ENCODE results near the gene ARHGDIG.

Gene ARHGDIG

DNA sequence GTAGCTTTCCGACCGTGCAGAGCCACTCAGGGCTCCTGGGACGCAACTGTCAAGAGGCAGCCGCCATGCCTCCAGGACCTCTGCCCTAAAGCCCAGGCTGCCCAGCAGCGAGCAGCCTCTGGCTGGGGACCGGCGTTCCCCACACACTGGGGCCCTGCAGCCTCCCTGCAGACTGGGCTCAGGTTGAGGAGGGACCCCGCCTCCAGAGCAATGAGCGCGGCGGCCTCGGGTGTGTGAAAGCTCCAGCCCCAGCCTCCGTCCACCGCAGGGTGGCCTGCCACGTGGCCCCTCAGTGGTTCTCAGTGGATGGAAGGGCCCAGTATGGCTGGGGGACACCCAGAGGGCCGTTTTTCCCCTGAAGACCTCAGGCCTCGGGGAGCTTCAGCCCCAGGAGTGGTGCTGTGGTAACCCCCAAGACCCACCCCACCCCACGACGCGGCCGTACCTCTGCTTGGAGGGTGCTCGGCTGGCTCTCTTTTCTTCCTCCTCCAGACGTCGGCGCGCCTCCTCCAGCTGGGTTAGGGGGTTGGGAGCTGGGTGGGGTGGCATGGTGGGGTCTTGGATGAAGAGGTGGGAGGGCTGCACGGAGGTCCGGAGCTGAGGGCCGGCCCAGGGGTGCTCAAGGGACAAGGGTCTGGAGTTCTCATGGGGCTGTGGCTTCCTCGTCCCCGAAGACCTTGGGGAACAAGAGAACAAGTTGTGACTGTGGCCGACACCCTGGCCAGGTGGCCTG lies 12.8 kb downstream of the ARHGDIG start:
- TF ChIP-seq, protein P1, sequence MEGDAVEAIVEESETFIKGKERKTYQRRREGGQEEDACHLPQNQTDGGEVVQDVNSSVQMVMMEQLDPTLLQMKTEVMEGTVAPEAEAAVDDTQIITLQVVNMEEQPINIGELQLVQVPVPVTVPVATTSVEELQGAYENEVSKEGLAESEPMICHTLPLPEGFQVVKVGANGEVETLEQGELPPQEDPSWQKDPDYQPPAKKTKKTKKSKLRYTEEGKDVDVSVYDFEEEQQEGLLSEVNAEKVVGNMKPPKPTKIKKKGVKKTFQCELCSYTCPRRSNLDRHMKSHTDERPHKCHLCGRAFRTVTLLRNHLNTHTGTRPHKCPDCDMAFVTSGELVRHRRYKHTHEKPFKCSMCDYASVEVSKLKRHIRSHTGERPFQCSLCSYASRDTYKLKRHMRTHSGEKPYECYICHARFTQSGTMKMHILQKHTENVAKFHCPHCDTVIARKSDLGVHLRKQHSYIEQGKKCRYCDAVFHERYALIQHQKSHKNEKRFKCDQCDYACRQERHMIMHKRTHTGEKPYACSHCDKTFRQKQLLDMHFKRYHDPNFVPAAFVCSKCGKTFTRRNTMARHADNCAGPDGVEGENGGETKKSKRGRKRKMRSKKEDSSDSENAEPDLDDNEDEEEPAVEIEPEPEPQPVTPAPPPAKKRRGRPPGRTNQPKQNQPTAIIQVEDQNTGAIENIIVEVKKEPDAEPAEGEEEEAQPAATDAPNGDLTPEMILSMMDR (IDR thresholded peaks at IDR 0.05), result no peak
- TF ChIP-seq ZFX (IDR thresholded peaks at IDR 0.05; ENCODE audit: borderline replicate concordance), result no peak
- H3K27ac ChIP-seq, result no peak overlapping the region

DNA sequence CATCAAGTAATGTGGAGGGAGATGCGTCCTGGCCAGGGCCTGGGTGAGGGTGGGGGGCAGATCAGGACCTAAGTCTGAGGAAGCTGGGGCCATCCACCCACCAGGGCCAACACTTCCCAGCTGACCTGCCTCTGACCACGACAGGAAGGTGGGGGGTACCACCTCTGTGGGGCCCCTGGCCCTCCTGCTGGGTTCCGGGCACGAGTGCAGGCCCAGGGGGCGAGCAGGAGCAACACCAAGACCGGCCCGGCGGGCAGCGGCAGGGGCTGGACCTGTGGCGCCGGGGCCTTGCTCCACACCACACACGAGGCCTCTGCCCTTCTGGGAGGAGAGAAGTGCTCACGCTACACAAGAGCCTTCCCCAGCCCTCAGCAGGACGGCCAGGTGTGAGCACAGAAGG lies 15.9 kb downstream of the ARHGDIG start:
- no peak overlapping the region for H3K27ac ChIP-seq
- TF ChIP-seq, protein P1 (IDR thresholded peaks at IDR 0.05), result no peak
- TF ChIP-seq ZFX (IDR thresholded peaks at IDR 0.05; ENCODE audit: borderline replicate concordance), result no peak

DNA sequence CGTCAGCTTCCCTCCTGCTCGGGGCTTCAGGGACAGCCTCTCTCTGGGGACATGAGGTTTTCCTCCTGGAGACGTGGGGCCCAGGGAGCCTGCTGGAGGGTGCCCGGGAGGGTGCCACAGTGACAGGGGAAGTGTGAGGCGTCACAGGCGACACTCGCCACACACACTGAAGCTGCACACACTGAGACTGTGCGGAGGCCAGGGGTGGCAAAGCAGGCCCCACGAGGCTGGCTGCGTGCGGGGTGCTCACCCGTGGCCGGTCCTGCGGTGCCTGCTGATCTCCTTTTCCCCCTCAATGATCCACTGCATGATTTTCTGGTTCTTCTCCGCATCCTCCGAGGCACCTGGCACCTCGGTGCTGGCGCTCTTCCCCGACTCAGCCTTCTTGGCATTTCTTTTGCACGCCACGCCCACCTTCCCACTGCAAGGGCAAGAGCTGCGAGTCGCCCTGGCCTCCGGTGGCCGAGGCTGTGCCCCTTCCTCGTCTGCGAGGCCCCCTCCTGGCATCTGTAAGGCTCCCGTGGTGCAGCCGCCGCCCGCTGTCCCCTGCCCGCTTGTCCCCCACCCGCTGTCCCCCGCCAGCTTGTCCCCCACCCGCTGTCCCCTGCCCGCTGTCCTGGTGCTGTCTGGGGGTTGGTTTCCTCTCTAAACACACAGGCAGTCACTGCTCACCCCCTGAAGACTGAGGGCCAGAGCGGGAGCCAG lies 16.6 kb downstream of the ARHGDIG start:
- H3K27ac ChIP-seq, result no peak overlapping the region
- no peak for TF ChIP-seq ZFX (IDR thresholded peaks at IDR 0.05; ENCODE audit: borderline replicate concordance)
- TF ChIP-seq, protein P1 (IDR thresholded peaks at IDR 0.05), result no peak

DNA sequence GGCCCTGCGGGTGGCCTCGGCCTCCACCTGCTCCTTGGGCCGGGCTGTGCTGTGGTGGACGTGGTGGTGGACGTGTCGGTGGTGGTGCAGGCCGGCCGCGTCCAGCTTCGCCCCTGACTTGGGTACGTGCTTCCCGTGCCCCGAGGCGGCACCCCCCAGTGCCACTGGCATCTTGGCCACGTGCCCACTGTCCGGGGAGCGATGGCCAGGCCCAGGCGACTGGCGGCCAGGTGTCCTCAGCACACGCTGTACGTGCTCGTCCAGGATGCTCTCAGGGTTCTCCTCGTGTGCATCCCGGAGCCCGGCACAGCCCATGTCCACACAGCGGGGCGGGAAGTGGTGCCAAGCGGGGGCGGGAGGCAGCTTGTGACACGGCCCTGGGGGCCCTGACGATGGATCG lies 17.4 kb downstream of the ARHGDIG start:
- H3K27ac ChIP-seq, result no peak overlapping the region
- TF ChIP-seq ZFX (IDR thresholded peaks at IDR 0.05; ENCODE audit: borderline replicate concordance), result no peak
- TF ChIP-seq, protein P1 (IDR thresholded peaks at IDR 0.05), result no peak

DNA sequence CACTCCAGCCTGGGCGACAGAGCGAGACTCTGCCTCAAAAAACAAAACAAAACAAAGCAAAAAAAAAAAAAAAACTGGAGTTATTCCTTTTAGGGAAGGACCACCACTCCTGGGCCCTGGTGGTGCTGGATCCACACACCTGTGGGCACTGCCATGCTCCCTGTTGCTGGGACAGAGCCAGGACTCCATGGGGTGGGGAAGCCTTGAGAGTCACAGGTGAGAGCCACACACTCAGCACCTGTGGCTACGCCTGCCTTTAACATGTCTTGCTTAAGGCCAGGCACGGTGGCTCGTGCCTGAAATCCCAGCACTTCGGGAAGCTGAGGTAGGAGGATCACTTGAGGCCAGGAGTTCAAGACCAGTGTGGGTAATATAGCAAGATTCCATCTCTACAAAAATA lies 20.8 kb downstream of the ARHGDIG start:
- H3K27ac ChIP-seq, result no peak overlapping the region
- TF ChIP-seq, protein P1 (IDR thresholded peaks at IDR 0.05), result no peak
- no peak for TF ChIP-seq ZFX (IDR thresholded peaks at IDR 0.05; ENCODE audit: borderline replicate concordance)

DNA sequence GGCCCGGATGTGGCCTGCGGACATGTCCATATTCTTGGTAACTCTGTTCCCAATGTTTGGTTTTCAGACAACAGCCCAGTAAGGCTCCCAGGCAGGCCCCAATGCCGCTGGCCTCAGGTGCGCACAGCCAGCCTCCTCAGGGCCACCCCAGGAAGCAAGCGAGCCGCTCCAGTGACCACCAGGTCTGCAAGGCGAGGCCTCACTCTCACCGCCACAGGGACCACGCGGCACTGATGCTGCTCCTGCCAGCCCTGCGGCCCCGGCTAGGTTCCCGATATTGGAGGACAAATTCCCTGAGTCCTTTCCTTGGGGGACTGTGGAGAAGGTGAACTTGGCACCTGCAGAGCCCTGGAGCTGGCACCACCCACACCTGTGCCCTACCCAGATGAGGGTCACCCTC lies 21.6 kb downstream of the ARHGDIG start:
- no peak overlapping the region for H3K27ac ChIP-seq
- TF ChIP-seq, protein P1 (IDR thresholded peaks at IDR 0.05), result no peak
- no peak for TF ChIP-seq ZFX (IDR thresholded peaks at IDR 0.05; ENCODE audit: borderline replicate concordance)

Data from 22Rv1 (cell line).